C4-2B (cell line): ENCODE measurements around the gene PIK3C2G.
A peak's percentile ranks its signal among the peaks of the same experiment; 100 is the strongest.

Experiments
- ZFX ChIP-seq: fragments of 450-650 bp; IDR thresholded peaks from 2 replicates; pipeline ENCODE4 v1.6.1; 2017
- TF ChIP-seq, protein P1 (sequence below): fragments of 450-650 bp; conservative IDR thresholded peaks from 2 replicates; pipeline ENCODE4 v1.5.1; 2017; ENCODE audit warnings: mild to moderate bottlenecking

GRCh38 chr12:18320036-18320617 is 58.8 kb downstream of the PIK3C2G start:
- TF ChIP-seq, protein P1, sequence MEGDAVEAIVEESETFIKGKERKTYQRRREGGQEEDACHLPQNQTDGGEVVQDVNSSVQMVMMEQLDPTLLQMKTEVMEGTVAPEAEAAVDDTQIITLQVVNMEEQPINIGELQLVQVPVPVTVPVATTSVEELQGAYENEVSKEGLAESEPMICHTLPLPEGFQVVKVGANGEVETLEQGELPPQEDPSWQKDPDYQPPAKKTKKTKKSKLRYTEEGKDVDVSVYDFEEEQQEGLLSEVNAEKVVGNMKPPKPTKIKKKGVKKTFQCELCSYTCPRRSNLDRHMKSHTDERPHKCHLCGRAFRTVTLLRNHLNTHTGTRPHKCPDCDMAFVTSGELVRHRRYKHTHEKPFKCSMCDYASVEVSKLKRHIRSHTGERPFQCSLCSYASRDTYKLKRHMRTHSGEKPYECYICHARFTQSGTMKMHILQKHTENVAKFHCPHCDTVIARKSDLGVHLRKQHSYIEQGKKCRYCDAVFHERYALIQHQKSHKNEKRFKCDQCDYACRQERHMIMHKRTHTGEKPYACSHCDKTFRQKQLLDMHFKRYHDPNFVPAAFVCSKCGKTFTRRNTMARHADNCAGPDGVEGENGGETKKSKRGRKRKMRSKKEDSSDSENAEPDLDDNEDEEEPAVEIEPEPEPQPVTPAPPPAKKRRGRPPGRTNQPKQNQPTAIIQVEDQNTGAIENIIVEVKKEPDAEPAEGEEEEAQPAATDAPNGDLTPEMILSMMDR: peak; percentile 75
- no peak for TF ChIP-seq ZFX
